ENCODE data around the gene CLDND2.
"Not testable (repeated sequence)": the region's sequence is repeated elsewhere in the genome, so short reads cannot be mapped to it uniquely, and the experiment has no call there.

CLDND2 gene

DNA sequence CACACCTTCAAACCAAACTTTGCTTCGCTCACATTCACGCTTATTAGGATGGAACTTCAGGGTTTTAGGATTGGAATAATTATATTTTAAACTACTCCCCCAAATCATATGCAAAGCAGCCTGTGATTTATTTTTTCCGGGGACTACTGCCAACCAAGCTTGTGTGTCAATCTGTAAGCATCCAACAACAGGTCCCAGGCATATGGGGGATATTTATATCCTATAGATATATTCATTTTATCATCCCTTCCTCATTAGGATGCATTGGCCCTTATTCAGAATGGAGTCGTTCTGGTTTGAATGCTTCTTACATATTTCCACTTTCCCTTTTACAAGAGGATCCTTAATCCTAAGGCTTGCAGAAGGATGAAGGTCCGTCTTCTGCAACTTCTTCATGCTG is 30.4 kb upstream of the CLDND2 start:
- Histone ChIP-seq H3K27ac (no peak overlapping the region), H3K4me2 (no peak overlapping the region), H3K4me1 (peaks cover 13% of the 10 kb centered on the region), H3K36me3 (peaks cover 19% of the 10 kb centered on the region), H3K4me3 (no peak overlapping the region), H4K20me1 (no peaks in the 10 kb centered on the region), H3K27me3 (no peaks in the 10 kb centered on the region), H3K9me3 (peaks cover 29% of the 10 kb centered on the region), H3K9ac (no peak overlapping the region)
- TF ChIP-seq Cebpa-rat (IDR thresholded peaks at IDR 0.05) = no peak

GRCh38 chr19:51398096-51398704 is 29.4 kb upstream of the CLDND2 start:
- Histone ChIP-seq H3K36me3 (peaks cover 12% of the 10 kb centered on the region), H3K27me3 (no peaks in the 10 kb centered on the region), H3K27ac (no peak overlapping the region), H3K4me2 (no peak overlapping the region), H3K4me1 (peaks cover 20% of the 10 kb centered on the region), H3K9ac (no peak overlapping the region), H4K20me1 (no peaks in the 10 kb centered on the region), H3K9me3 (peaks cover 22% of the 10 kb centered on the region), H3K4me3 (no peak overlapping the region)
- no peak for TF ChIP-seq Cebpa-rat (IDR thresholded peaks at IDR 0.05)

DNA sequence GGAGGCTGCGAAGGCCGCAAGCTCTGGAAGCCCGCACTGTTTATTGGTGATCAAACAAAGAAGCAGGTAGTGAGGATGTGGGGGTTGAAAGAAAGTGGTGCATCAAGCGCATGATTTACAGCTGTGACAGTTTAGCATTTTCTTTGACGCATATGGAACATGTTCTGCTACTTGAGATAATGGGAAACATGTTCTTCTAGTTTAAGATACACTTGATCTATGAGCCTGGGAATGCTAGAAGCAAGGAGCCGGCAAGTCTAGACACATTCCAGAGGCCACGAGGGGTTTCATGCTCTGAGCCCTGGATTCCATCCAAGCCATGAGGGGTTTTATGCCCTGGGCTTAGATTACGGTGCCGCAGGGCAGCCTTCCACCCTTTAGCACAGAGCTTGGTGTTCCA is 28.6 kb upstream of the CLDND2 start:
- H3K36me3 ChIP-seq, H3K4me3 ChIP-seq, H3K9ac ChIP-seq, H3K27ac ChIP-seq, H3K4me2 ChIP-seq, H4K20me1 ChIP-seq, H3K27me3 ChIP-seq: not testable (repeated sequence)
- peaks cover 14% of the 10 kb centered on the region for H3K9me3 ChIP-seq
- H3K4me1 ChIP-seq = peaks cover 23% of the 10 kb centered on the region

DNA sequence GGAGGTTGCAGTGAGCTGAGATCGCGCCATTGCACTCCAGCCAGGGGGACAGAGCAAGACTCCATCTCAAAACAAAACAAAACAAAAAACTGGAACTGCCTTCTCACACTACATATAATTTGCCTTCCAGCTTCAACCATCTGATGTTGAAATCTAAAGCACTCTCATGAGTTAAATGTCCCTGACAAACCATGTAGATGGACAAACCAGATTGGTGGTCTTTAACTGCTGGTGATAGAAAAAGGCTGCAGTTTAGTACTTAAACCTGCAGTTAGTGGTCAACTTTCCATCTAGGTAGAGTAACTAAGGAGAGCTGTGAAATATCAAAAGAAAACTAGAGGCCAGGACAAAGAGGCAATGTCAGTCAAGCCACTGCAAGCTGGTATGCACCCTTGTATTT is 27.4 kb upstream of the CLDND2 start:
- Histone ChIP-seq H3K36me3 (no peaks in the 10 kb centered on the region), H3K4me3 (no peak overlapping the region), H3K27me3 (no peaks in the 10 kb centered on the region), H3K9me3 (peaks cover 1% of the 10 kb centered on the region), H3K9ac (no peak overlapping the region), H3K4me2 (no peak overlapping the region), H3K27ac (no peak overlapping the region), H3K4me1 (peaks cover 23% of the 10 kb centered on the region), H4K20me1 (no peaks in the 10 kb centered on the region)
- TF ChIP-seq Cebpa-rat (IDR thresholded peaks at IDR 0.05) = no peak

- Histone ChIP-seq H3K4me2 (peak overlapping the region; percentile 93), H3K9me3 (no peaks in the 10 kb centered on the region), H4K20me1 (no peaks in the 10 kb centered on the region), H3K4me3 (peak overlapping the region; percentile 71), H3K27me3 (no peaks in the 10 kb centered on the region), H3K9ac (peak overlapping the region; percentile 84), H3K4me1 (peaks cover 31% of the 10 kb centered on the region), H3K27ac (peak overlapping the region; percentile 84), H3K36me3 (no peaks in the 10 kb centered on the region)
- TF ChIP-seq Cebpa-rat (IDR thresholded peaks at IDR 0.05) = no peak
Observed at GRCh38 chr19:51394050-51394836, 25.4 kb upstream of the CLDND2 start.

DNA sequence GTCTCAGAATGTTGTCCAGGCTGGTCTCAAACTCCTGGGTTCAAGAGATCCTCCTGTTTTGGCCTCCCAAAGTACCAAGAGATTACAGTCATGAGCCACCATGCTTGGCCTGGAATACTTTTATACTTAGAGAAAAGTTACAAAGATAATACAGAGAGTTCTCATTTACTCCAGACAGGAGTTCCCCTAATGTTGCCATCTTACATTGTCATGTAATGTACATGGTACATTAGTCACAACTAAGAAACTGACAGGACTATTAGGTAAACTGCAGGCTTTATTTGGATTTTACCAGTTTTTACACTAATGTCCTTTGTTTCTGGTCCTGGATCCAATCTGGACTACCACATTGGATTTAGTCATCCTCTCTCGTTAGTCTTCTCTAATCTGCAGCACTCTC is 23.9 kb upstream of the CLDND2 start:
- H3K27me3 ChIP-seq = no peaks in the 10 kb centered on the region
- H3K4me2 ChIP-seq = no peak overlapping the region
- H3K27ac ChIP-seq = no peak overlapping the region
- no peak overlapping the region for H3K4me3 ChIP-seq
- H3K9ac ChIP-seq = no peak overlapping the region
- no peaks in the 10 kb centered on the region for H3K36me3 ChIP-seq
- H4K20me1 ChIP-seq = no peaks in the 10 kb centered on the region
- TF ChIP-seq Cebpa-rat (IDR thresholded peaks at IDR 0.05) = no peak
- H3K4me1 ChIP-seq = peaks cover 31% of the 10 kb centered on the region
- no peaks in the 10 kb centered on the region for H3K9me3 ChIP-seq

- no peaks in the 10 kb centered on the region for H3K27me3 ChIP-seq
- H3K27ac ChIP-seq = peak overlapping the region; percentile 66
- H3K4me1 ChIP-seq = peaks cover 31% of the 10 kb centered on the region
- no peak overlapping the region for H3K9ac ChIP-seq
- H3K4me3 ChIP-seq = 0 out of 2 replicates have a peak overlapping the region, but pooled peaks have one; percentile 14
- H3K9me3 ChIP-seq = no peaks in the 10 kb centered on the region
- H3K4me2 ChIP-seq = peak overlapping the region; percentile 39
- TF ChIP-seq Cebpa-rat (IDR thresholded peaks at IDR 0.05) = no peak
- no peaks in the 10 kb centered on the region for H3K36me3 ChIP-seq
- no peaks in the 10 kb centered on the region for H4K20me1 ChIP-seq
Observed at GRCh38 chr19:51391073-51391611, 22.3 kb upstream of the CLDND2 start.

DNA sequence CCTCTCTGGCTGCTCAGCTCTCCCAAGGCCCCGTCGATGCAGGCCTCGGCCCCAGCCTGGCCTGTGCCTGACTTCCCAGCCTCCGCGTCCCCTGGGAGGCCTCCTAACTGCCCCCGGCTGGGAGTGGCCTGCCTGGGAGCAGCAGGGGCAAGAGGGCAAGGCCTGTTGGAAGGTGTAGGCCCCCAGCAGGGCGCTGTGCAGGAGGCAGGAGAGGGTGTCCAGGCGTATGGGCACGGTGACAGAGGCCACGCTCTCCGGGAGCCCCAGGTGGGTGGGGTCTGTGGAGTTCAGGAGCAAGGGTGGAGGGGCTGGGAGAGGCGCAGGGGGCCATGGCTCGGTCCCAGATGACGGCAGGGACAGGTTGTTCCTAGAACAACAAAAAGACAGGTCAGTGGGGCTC is 20.3 kb upstream of the CLDND2 start:
- Histone ChIP-seq H3K9me3 (no peaks in the 10 kb centered on the region), H3K4me1 (peaks cover 18% of the 10 kb centered on the region), H3K27ac (no peak overlapping the region), H3K9ac (no peak overlapping the region), H4K20me1 (no peaks in the 10 kb centered on the region), H3K27me3 (no peaks in the 10 kb centered on the region), H3K4me2 (no peak overlapping the region), H3K4me3 (no peak overlapping the region), H3K36me3 (no peaks in the 10 kb centered on the region)
- no peak for TF ChIP-seq Cebpa-rat (IDR thresholded peaks at IDR 0.05)

- no peaks in the 10 kb centered on the region for H4K20me1 ChIP-seq
- H3K4me3 ChIP-seq = no peak within 1 kb of the TSS
- H3K4me2 ChIP-seq = no peak within 1 kb of the TSS
- no peak for TF ChIP-seq Cebpa-rat (IDR thresholded peaks at IDR 0.05)
- no peak within 1 kb of the TSS for H3K9ac ChIP-seq
- H3K4me1 ChIP-seq = peaks cover 8% of the 10 kb centered on the region; the same call in 1 of the 2 replicates
- H3K9me3 ChIP-seq = no peaks in the 10 kb centered on the region
- H3K27ac ChIP-seq = no peak within 1 kb of the TSS
- H3K36me3 ChIP-seq = no peaks in the 10 kb centered on the region
- H3K27me3 ChIP-seq = no peaks in the 10 kb centered on the region
Observed at GRCh38 chr19:51387924-51388389, 19.2 kb upstream of the CLDND2 start, which contains the start of gene LIM2. TSS of gene LIM2 (minus strand) at chr19:51387974. CDS start at chr19:51387443, 531 bp downstream.

Data from BLaER1 (cell line).